HG02571 (cell line): ENCODE measurements around the gene CLEC4C.

ENCODE experiments used
- ATAC-seq: cut with Tn5 transposase; IDR thresholded peaks from one replicate; pipeline ENCODE4 v1.9.1; 2021; ENCODE audit warnings: mild to moderate bottlenecking, moderate library complexity; ENCODE audit not compliant: unreplicated experiment

The CLEC4C gene

DNA sequence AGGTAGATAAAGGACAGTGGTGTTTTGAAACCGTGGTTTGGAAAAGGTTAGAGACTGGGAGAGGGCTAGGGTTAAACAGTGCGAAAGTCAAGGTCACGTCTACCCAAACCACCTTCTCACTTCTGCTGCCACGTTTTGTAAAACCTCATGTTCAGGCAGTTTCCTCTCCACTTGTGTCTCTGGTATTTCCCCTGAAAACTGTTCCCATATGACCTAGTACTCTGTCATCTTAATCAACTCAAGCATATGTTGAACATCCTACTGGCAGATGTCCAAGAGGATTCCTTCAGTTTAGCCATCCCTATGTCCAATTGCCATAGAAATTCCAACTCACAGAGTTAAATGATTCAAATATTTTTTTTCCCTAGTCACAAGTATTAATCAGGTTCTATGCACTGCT lies 17.4 kb downstream of the CLEC4C start:
- no peak for ATAC-seq

GRCh38 chr12:7723926-7724325 lies 23.2 kb downstream of the CLEC4C start:
- no peak for ATAC-seq

DNA sequence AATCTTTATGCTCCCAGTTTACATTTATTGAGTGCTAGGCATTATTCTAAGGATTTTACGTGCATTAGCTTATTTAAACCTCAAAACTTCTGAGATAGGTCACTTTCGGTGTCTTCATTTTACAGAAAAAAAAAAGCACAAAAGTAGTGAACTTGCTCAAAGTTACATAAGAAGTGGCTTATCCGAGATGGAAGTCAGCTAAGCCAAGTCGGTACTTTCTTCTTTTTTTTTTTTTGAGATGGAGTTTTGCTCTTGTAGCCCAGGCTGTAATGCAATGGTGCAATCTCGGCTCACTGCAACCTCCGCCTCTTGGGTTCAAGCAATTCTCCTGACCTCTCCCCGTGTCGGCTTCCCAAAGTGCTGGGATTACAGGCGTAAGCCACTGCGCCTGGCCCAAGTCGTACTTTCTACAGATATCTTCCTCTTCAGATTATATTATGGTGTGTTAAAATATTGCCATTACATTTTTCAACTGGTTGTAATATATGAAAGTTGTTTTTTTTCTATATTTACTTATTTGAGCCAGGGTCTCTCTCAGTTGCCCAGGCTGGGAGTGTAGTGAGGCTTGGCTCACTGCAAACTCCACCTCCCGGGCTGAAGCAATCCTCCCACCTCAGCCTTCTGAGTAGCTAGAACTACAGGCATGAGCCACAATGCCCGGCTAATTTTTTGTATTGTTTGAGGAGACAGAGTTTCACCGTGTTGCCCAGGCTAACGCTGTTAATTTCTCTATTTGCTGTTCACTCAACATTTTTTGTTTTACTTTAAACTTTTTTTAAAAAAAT lies 27.0 kb downstream of the CLEC4C start:
- no peak for ATAC-seq

- ATAC-seq, result no peak
These were observed 30.8 kb downstream of the CLEC4C start for GRCh38 chr12:7716381-7716780.

GRCh38 chr12:7712841-7713442 lies 34.2 kb downstream of the CLEC4C start:
- ATAC-seq, result no peak

DNA sequence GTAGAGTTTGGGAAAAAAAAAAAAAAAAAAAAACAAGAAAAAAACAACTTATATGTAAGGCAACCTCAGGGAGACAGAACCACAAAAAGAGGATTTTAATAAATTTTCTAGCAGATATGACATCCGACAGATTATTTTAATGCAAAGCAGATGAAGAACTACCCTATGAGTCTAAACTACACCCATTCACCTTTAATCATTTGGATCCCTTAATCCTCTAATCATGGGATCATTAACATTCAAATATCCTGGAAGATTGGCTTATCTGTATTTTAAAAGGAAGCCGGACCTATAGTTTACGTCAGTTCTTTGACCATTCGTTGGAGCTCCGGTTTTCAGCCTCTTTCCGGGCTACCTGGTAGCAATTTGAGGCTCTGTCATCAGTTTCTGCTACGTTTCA lies 36.0 kb downstream of the CLEC4C start, which contains the start of gene DPPA3:
TSS of gene DPPA3 (plus strand) at position 301 of the 400 bp plus-strand sequence. CDS start 138 bp downstream, outside the sequence.
- no peak for ATAC-seq

GRCh38 chr12:7709969-7710675 lies 37.1 kb downstream of the CLEC4C start:
- no peak for ATAC-seq

DNA sequence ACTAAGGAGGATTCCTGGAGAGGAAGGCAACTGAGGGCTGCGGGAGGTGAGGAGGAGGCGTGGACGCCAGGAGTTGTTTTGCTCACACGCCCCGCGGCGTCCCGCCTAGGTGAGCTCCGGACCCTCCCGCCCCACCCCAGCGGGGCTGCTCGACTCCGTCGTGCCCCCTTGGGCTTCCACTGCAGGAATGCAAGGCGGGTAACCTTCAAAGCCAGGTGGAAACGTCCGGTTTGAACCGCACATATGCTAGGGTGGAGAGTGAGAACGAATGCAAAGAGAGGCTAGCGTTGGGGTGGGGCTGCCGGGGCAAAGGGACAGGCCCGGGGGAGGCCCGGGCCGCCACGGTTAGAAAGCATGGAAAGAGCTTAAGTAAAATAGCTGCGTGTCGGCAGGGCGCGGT lies 41.3 kb downstream of the CLEC4C start:
- ATAC-seq, result no peak

DNA sequence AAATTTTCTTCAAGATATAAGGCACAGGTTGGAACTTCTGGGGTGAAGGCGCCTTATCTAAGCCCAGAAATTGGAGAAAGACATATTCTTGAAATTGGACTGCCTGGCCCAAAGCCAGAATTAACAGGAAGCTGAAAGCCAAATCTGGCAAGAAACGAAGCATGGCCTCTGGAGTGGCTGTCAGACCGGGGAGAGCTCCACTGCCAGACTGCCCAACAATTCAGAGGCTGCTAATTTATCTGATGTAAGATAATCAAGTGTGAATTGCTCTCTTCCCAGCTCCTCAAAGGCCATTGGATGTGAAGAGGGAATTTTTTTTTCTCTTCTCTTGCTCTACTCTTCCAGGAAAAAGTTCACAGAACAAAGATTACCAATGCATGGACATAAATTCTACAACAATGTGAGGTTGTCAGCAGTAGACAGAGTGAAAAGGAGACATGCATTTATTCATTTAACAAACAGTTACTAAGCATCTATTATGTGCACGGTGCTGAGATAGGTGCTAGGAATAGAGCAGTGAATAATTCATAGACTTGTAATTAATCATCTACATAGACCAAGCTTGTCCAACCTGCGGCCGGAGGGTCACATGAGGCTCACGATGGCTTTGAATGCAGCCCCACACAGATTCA lies 51.5 kb downstream of the CLEC4C start, which contains the start of gene GDF3:
TSS of gene GDF3 (minus strand) at position 210 of the 632 bp plus-strand sequence. CDS start at position 163, 47 bp downstream.
- no peak for ATAC-seq

DNA sequence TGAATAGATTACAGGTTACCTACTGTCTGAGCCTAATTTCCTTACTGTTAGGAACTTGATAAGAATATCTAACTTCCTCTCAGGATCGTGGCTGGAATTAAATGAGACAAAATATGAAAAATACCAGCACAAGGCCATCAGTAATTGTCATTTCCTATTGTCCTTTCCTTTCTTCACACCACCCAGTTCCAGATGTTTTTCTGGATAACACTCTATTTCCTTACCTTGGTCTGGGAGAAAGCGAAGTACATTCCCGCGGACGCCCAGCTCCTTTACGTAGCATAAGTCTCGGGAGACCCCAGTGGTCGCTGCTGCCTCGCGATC lies 52.0 kb downstream of the CLEC4C start:
- no peak for ATAC-seq

DNA sequence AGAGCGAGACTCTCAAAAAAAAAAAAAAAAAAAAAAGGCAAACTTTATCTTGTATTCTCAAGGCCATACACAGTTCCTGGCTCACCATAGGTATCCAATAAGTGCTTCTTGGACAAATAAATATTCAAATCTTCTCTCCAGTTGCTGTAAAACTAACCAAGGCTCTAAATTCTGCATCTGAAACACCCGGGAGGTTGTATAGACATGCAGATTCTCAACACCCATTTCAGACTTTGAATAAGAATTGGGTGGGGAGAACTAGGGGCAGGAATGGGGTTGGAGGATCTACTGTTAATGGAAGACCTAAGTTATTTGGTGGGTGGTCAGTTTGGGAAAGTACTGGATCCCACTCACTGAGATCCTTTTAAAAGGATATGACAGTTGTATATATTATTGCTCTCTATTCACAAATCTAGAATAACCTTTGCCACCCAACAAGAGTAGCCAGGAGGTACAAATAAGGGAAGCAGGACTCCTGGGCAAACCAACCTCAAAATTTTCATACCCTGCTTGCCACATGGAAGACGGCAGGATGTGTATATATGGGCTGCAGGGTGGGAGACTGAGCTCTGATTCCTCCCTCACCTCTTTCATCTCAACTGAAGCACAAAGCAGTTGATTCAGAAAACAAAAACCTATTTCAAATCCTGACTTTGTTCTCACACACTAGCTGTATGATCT lies 52.5 kb downstream of the CLEC4C start:
- ATAC-seq, result no peak

GRCh38 chr12:7693793-7694192 lies 53.4 kb downstream of the CLEC4C start:
- ATAC-seq, result no peak

DNA sequence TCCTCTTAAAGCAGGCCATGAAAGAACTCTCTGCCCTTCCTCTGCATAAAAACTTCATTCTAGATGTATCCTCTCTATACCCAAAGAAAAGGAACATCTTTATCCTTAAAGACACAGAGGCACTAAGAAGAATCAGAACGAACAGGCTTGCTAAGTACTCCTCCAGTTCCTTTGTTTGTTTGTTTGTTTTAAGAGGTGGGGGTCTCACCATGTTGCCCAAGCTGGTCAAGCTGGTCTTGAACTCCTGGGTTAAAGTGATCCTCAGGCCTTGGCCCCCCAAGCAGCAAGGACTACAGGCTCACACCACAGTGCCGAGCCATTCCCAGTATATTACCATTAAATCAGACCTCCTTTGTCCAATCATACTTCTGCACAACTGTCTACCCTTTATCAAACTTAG lies 65.6 kb downstream of the CLEC4C start:
- no peak for ATAC-seq
